GM21515 (cell line): ENCODE data around the gene DGLUCY.
"Not testable (repeated sequence)": the region's sequence is repeated elsewhere in the genome, so short reads cannot be mapped to it uniquely, and the experiment has no call there.

Source experiments
- ATAC-seq: cut with Tn5 transposase; IDR thresholded peaks from one replicate; pipeline ENCODE4 v1.9.1; 2021; ENCODE audit not compliant: unreplicated experiment

DGLUCY gene

DNA sequence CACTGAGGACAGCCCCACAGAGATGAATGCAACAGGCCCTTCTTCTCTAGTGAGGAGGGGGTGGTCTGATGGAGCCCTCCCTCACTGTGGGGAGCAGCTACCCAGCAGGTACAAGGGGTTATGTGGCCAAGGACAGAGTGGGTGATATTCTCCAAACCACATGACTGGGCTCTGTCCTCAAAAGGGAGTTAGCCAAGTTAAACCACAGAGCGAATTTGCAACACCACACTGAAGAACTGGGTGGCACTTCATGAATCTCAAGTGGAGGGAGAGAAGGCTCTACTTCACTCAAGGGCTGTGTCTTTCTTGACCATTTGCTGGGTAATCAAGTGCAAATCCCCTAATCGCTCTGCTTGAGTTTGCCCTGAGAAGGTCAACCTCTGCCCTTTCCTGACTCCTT lies 118.2 kb downstream of the DGLUCY start:
- ATAC-seq = no peak

DNA sequence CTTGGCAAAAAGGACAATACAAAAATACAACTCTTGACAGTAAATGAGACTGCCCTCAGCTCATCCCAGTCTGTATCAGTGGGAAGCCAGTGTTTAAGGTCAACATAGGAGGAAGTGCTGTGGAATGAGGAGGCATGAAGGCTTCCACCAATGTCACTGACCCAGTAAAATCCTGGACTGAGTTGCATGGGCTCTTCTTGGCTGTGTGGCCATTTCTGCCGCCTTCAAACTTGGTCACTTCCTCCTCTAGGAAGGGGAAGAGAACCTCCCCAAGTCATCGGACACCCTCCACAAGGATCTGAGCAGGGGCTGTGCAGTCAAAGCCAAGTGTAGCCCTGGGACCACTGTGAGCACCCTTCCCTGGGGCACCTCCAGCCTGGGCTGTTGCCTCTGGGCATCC lies 118.7 kb downstream of the DGLUCY start:
- ATAC-seq = no peak

DNA sequence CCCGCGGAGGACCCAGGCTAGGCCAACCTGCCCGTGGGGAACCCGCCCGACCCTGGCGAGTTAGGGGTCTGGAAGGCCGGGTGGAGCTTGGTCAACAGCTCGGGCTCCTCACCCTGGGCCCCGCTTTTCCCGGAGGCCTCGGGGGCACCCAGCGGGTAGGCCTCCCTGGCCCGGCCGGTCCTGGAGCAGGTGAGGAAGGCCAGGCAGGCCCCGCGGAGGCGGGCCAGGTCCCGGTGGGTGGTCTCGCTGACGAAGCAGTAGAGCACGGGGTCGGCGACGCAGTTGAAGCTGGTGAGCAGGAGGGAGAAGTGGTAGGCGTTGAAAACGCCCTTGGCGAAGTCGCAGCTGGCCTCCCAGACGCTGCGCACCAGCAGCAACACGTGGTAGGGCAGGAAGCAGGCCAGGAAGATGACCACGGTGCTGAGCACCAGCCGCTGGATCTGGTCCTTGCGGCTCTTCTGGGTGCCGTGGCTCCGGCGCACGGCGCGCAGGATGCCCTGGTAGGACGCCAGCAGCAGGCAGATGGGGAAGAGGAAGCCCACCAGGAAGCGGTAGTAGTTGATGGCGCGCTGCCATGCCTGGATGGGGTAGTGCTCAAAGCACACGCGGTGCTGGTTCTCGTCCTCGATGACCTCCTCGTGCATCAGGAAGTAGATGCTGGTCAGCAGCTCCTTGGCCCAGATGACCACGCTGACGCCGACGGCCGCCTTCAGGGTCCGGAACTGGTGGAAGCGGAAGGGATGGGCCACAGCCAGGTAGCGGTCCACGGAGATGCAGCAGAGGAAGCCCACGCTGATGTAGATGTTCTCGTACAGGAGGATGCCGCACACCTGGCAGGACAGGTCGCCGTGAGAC lies 120.3 kb downstream of the DGLUCY start:
- no peak for ATAC-seq

DNA sequence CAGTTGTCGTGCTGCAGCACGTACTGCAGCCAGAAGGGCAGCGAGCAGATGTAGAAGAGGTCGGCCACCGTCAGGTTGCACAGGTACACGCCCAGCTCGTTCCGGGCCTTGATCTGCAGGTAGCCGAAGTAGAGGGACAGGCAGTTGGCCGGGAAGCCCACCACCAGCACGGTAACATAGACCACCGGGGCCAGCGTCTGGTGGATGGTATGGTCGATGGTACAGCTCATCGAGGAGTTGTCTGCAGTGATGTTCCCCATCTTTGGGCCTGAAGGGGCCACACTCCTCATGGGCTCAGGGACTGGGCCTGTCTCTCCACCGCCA lies 120.9 kb downstream of the DGLUCY start:
- ATAC-seq = no peak

DNA sequence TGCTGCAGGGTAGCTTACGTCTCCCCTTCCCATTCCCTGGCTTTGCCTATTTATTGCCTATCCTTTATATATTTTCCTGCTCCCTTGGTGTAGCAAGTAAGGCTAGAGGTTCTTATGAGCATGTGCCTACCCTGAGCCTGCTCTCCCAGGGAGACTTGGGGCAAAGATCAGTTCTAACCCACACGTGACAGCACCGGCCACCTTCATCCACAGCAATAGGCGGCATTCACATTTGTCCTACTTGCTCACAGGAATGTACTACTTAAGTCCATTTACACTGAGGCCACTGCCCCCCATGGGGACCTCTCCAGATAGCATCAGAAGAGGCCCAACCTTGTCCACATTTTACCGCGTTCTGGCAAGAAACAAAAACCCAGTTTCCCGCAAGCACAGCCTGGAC lies 122.0 kb downstream of the DGLUCY start:
- no peak for ATAC-seq

DNA sequence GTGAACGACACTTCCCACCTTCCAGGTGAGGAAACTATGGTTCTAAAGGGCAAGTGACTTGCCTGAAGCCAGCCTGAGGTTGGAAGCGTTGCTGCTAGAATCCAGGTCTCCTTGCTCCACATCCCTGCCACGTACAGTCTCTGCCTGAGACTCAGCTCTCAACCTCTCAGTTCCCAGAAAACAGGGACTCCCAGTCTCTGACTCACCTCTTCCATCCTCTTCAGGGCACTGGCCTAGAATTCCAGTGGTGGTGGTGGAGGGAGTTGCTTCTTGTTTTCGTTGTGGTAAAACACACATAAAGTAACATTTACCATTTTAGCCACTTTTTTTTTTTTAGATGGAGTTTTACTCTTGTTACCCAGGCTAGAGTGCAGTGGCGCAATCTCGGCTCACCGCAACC lies 123.3 kb downstream of the DGLUCY start:
- ATAC-seq = no peak

DNA sequence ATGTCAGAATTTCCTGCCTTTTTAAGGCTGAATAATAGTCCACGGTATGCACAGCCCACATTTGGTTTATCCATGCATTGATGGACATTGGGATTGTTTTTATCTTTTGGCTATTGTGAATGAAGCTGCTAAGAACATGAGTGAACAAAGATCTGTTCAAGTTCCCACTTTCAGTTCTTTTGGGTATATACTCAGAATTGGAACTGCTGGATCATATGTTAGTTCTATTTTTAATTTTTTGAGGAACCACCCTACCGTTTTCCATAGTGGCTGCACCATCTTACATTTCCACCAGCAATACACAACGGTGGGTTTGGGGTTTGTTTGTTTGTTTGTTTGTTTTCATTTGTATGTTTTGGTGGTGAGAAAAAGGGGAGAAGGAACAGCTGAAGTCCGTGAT lies 124.2 kb downstream of the DGLUCY start:
- ATAC-seq = no peak

DNA sequence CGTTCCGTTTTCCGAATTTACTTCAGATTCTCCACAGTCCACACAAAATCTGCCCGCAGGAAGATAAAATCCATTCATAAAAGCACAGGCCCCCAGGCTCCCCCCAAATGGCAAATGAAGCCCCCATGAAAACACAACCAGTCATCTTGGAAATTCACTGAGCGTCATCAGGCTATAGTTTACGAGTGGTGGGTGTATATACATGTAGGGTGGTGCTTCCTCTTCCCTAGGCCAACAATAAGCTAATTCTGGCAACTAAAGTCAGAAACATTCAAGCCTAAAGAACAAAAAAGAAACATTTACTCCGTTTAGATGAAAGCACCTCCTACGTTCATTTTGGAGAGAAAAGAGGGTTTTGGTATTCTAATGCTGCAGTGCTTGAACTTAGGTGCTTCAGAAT lies 124.8 kb downstream of the DGLUCY start:
- ATAC-seq = no peak

DNA sequence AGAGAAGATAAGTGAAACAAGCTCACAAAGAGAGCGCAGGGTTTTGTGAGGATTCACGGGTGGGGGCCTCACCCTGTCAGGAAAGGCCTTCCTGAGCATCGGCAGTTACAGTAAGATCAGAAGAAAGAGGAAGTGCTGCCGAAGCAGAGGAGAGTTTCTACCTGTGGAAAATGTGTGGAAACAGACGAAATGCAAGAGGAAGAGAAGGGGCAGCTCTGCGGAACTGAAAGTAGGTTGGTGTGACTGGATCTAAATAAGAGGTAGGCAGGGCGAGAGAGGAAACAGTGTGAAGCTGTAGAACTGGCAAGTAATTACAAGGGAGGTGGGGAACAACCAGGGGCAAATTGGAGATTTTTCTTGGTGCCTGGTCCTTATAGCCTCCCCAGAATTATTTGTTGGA lies 128.0 kb downstream of the DGLUCY start:
- ATAC-seq = peak; percentile 57

DNA sequence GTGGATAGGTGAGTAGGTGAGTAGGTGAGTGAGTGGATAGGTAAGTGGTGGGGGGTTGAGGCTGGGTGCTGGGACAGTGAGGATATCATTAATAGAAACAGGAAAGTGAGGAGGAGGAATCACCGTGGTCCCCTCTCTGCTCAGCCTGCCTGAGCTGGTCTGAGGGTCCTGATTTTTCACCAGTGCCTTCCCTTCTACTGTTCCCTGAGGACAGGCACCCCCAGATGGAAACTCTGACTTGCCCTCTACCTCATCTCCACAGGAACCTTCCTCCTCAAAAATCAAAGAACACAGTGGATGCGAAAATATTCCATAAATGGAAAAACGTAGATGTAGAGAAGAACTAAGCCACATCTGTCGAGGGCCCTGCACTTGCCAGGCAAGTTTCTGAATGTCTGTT lies 128.8 kb downstream of the DGLUCY start:
- no peak for ATAC-seq

DNA sequence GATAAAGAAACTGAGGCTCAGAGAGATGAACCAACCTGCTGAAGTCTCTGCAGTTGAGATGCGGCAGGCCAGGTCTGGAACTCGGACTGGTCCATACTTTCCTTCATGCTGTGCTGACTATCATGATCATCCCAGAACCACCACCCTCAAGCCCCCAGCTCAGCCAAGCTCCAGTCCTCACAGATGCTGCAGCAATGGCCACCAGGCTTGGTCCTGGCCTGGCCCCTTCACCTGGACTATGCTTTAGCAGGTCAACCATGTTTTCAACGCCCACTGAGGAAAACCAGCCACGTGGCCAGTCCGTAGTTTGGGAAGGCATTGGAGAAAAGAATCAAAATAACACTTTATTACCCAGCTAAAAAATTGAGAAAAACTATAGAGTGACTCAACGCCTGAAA lies 129.2 kb downstream of the DGLUCY start:
- no peak for ATAC-seq

DNA sequence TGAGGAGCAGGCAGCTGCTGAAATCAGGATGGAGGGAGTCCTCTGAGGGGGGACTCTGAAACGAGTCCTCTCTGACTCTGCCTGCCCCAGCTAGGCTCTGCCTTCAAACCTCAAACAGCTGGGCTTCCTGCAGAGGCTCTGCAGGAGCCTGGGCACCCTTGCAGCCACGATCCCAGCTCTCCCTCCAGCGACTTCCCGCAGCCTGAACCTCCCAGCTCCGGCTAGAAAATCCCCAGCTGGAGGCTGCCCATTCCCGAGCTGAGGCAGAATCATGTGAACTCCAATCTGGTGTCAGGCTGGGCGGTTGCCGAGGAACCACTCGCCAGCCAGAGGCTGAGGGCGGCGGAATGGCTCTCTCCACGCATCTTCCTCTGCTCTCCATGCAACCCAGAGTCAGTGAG lies 130.6 kb downstream of the DGLUCY start, which contains the start of gene GPR68:
Gene GPR68, minus strand, starts transcription at position 204 of the 401 bp plus-strand sequence. CDS start 9,654 bp downstream, outside the sequence.
- ATAC-seq = no peak

DNA sequence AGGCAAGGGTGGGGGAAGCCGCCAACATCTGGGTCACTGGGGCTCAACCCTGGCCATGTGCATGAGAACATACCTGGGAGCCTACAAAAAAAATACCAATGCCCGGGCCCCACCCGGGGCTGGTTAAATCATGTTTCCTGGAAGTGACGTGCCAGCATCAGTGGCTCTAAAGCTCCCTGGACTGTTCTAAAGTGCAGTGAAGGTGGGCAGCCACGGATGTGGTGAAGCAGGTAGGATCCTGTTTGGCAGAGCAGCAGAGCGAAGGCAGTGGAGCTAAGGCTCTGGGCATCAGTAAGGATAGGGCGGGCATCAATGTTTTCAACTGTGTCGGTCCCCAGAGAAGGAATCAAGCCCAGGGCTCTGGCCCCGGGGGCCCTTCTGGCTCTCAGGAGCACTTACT lies 131.2 kb downstream of the DGLUCY start:
- ATAC-seq = no peak

DNA sequence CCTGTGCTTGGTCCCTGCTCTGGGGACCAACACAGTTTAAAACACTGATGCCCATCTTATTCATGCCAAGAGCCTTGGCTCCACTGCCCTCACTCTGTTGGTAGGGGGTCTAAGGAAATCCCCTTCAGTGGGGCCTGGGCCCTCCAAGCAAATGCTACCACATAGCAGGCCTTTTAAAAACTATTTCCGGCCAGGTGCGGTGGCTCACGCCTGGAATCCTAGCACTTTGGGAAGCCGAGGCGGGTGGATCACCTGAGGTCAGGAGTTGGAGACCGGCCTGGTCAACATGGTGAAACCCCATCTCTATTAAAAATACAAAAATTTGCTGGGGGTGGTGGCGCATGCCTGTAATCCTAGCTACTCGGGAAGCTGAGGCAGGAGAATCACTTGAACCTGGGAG lies 131.7 kb downstream of the DGLUCY start:
- ATAC-seq = not testable (repeated sequence)

DNA sequence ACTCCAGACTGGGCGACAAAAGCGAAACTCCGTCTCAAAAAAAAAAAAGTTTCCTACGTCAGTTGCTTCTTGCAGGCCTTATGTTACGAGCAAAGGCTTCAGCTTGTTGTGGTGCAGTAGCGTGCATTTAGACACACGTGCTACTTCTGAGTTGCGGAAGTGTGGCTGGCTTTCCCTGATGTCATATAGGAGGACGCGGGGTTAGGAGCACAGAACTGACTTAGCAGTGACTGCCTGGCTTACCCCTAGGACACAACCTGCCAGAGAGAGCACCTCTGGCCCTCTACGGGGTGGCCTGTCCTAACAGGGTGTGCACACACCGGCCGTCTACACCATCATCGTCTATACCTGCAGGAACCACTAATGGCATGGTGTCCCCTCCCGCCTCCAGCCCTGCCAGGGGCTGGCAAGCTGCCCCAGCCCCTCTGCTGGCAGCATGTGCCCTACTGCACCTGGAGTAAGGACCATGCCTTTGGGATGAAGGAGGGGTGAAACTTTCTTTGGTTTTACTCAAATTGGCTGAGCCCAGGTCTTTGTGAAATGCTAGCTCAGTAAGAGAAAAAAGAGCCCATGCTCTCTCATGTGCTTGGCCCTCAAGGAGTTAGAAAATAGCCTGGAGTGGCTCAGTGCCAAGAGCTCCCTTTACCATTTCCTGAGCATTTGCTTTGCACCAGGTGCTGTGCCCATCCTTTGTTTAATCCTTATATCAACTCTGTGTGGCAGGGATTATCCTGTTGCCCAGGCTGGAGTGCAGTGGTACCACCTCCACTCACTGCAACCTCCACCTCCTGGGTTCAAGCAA lies 132.4 kb downstream of the DGLUCY start:
- ATAC-seq = no peak

DNA sequence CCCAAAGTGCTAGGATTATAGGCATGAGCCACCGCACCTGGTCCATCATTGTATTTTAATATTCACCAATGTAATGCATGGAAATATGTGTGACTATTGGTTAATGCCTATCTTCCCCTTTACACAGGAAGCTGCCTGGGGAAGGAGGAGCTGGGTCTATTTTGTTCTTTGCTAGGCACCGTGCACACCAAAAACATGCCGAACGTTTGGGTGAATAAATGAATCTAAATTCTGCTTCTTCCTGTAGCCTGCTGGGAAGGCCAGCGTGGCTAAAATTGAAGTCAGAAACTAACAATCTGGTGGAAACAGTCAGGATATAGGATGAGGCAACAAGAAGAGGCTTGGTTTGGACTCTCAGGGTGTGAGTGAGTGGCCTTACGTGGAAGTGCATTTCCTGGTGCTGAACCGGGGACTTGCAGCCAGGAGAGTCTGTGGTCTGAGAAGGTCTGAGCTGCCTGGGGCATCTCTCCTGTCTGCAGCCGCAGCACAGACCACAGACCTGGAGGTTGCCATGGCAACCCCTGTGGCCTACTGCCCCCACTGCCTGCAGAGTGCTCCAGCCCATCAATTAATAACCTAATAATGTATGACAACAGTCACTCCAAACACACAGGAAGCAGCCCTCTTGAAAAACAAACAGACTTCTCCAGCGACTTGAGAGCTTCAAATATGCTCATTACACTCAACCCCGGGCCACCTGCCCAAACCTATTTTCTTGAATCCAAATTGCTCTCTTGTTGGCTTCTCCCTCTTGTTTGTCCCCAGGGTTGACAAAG lies 136.2 kb downstream of the DGLUCY start:
- ATAC-seq = peak; percentile 78

DNA sequence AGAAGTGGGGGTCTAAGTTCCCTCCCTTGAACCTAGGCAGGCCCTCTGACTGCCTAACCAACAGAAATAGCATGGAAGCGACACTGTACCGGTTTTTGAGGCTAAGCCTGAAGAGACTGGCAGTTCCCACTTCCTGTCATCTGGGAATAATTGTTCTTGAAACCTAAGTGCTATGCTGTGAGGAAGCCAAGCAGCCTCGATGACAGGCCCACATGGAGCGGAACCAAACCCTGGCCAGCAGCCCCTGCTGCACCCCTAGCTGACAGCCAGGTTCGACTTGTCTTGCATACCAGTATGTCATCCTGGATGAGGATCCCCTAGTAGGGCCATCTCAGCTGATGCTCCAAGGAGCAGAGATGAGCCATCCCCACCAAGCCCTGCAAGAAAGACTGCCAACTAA lies 137.0 kb downstream of the DGLUCY start:
- no peak for ATAC-seq

DNA sequence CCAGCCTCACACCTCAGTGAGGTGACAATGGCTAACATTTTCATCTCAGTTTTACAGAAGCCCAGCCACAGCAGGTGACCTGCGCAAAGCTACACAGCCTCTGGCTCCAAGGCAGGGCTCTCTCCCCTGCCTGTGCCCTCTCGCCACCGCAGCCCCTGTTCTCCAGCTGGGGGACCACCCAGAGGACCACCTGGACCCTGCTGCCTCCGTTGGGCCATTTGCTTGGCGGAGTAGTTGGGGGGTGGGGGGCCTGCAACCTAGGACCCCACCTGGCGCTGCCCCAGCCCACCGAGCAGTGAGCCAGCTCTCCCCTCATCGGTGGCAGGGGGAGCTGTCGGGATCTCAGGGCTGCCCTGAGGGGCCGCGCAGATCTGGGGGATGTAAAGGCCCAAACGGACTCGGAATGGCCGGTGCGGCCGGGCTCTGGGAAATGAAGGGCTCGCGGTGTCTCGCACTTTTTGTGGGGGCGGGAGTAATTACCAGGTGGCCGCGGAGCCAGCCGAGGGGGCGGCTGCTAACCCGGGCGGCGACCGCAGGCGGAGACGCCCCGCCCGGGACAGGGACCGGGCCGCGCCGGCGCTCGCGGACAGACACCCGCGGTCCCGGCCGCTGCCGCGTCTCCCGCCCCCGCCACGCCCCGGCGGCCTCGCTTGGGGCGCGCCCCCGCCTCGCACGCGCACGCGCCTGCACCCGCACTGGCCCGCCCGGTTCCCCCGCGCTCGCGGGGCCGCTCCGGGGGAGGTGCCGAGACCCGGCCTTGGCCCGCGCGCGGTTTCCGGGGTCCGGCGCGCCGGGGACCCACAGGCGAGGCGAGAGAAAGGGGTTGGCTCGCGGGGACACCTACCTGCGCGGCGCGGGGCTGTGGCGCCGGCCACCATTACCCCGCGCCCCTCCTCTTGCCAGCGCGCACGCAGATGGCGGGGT lies 139.3 kb downstream of the DGLUCY start:
- no peak for ATAC-seq

DNA sequence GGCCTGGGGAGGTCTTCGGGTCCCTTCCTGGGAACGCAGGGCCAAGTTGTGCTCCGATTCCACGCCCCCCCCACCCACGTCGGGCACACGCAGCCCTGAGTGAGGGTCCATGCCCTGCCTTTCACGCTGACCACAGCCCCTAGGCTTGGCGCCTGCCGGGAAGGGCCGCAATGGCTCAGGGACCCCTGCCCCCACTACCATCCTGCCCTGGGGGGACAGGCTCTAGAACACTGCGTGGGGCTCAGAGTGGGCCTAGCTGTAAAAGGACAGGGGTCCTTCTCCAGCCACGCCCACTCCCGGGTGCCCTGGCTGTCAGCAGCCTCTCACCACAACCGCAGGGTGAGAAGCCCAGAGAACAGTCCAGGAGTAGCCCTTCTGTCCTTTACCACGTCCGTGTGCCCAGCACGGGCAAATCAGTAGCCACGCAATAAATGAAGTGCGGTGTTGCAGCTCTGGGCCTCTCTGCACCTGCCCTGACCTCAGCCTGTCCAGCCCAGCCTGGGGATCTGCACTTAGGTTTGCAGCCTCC lies 140.0 kb downstream of the DGLUCY start:
- no peak for ATAC-seq

DNA sequence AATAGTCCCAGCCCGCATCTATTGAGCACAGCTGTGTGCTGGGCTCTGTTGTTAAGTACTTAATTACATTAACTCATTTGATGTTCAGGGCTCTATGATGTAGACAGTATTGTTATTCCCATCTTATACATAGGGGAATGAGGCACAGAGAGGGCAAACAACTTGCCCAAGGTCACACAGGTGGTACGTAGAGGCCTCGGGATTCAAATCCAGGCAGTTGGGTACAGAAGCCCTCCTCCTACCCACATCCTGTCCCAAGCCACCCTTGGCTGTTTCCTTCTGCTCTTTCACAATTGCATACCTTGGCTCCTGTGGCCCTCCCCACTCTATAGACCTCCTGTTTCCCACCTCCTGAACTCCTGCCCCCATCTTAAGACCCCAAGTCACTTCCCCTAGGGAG lies 140.6 kb downstream of the DGLUCY start:
- no peak for ATAC-seq
